CD4-positive, alpha-beta T cell treated with Interleukin-21 for 1 hour (primary cell): ENCODE data around the gene PAQR3.
"Not testable (repeated sequence)": the region's sequence is repeated elsewhere in the genome, so short reads cannot be mapped to it uniquely, and the experiment has no call there.

ENCODE experiments used
- DNase-seq: peaks from one replicate; pipeline ENCODE4 v3.0.0-alpha.2; 2020

The PAQR3 gene

GRCh38 chr4:78926826-78927225 is 12.4 kb downstream of the PAQR3 start:
- DNase-seq, result no peak

DNA sequence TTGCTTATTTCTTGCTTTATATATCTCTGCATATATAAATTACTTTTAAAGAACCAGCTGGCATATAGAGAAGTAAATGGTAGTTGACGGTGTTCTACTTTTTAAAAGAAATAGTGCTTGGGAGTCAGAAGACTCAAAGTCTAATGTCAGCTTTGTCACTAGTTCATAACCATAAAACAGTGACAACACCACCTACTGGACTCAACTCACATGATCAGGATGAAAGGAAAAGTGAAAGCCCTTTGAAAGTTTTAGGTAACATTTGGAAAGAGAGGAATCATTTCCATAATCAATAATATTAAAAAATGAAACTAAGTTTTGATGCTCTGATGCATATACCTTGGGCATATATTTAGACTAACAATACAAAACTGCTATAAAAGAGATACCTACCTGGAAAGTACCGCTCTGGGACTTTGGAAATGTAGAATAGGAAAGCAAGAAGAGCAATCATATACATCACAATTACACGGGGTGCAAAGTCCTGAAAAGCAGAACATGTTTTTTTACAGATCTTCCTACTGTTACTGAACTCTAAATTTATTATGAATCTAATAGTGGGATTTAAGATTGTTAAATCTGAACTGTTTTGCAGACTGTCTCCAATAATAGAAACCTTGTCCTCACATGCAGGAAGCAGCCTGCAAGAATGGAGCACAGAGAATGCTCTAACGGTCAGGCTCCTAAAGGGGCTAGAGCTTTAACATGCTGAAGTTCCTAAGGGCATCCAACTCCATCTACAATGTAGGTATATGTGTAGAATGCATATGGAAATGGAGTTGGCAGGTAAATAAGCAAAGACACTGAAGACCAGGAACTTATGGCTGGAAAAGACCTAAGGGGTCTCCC is 15.6 kb downstream of the PAQR3 start:
- DNase-seq, result no peak

DNA sequence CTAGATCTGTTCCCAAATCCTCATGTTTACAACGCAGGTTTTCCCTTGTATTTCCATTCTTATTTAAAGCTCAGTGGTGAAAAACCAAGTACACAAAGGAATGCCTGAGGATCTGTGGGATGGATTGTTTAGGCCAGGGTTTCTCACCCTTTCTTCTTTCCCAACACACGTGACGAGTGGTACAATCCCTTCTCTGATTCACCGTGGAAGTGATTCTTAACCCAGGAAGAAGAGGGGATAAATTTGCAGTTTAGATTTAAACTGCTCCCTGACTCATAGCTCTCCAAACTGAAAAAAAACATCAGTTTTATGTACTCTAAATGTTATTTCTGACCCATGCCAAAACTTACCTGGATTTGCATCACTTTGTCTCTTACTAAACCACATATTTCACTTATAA is 17.0 kb downstream of the PAQR3 start:
- no peak for DNase-seq

DNA sequence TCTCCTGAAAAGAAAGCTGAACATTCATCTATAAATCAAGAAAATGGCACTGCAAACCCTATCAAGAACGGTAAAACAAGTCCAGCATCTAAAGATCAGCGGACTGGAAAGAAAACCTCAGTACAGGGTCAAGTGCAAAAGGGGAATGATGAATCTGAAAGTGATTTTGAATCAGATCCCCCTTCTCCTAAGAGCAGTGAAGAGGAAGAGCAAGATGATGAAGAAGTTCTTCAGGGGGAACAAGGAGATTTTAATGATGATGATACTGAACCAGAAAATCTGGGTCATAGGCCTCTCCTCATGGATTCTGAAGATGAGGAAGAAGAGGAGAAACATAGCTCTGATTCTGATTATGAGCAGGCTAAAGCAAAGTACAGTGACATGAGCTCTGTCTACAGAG is 28.6 kb downstream of the PAQR3 start:
- DNase-seq, result no peak

DNA sequence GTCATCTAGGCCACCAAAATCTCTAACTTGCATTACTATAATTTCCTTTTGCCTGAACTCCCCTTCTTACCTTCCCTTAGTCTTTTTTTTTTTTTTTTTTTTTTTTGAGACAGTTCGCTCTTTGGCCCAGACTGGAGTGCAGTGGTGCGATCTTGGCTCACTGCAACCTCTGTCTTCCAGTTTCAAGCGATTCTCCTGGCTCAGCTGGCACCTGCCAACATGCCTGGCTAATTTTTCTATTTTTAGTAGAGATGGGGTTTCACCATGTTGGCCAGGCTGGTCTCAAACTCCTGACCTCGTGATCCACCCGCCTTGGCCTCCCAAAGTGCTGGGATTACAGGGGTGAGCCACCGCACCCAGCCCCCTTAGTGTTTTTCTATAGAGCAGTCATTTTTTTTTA is 30.3 kb downstream of the PAQR3 start:
- not testable (repeated sequence) for DNase-seq

GRCh38 chr4:78907638-78908037 is 31.6 kb downstream of the PAQR3 start:
- no peak for DNase-seq

DNA sequence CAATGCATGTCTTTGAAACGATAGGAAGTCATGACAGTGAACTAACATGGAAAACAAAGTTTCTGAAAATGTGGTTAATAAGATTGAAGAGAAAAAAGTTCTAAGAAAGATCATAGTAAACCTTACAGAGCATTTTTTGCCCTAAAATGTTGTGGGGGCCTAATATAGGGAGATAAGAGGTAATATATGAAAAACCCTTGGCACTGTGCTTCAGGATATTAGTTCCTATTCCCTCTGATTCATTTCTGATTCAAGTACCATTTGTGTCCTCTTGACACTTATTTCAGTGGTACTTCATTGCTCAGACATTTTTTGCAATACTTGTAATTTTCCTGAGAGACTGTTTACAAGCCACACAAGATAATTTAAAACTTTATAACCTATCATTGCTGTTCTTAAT is 35.1 kb downstream of the PAQR3 start:
- no peak for DNase-seq

DNA sequence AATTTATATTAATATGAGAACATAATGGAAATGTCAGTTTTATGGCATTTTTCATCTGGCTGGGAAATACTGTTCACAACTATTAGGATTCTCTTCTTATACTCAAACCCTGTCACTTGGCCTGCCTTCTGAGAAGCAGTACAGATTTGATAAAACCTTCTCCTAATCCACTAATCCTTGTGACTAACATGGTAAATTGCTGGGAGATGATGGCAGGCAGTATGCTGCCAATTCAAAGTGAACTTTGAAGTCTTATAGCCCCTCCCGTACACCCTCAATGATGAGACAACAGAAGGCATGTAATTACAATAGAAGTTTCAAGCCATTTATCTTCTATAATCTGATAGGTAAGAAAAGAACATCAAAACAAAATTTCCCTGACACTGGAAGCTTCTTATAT is 36.9 kb downstream of the PAQR3 start:
- no peak for DNase-seq

DNA sequence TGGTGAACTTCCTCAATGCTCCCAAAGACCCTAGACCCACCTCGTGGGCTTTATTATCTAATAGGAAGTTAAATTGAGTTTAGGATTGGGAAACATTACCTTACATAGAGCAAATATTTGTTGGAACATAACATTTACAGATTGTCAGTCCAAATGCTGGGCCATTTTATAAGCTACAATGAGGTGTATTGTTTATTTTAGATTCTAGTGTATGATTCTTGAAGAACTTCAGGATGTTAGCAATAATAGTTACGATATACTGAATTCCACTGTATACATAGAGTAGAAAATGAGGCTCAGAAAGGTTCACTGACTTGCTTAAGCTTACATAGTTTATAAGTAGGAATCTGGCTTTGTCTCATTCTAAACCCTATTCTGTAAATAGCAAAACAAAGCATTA is 37.4 kb downstream of the PAQR3 start:
- DNase-seq, result no peak

DNA sequence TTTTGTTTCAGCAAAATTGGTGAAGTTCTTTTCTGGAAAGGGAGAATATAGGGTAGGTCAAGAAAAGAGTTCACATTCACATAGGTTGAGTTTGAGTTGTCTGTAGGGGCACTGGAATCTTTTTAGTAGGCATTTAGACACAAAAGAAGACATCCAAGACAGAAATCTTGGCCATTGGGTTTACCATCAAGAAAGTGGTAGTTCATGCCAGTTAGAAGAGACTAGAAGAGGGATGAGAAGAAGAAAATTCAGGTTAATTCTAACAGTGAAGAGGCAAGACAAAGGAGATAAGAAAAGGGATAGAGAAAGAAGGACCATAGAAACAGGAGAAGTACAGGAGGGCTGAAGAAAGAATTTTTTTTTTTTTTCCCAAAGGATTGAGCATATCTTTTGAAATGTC is 39.9 kb downstream of the PAQR3 start:
- no peak for DNase-seq

DNA sequence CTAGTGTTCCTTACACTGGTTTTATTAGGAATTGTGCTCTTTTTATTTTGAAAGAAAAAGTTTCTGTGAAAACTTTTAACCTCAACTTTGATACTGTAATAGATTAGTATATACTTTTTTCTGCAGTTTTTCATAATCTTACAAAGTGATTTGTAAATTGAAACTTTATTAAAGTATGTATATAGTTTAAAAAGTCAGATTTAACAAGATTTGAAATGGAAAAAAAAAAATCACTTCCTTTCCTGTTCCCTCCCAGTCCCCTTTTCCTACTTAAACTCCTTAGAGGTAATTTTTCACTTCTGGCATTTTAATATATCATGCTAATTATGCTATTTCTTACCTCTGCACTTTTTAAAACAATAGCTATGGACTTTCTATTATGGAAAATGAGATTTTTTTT is 49.3 kb downstream of the PAQR3 start:
- DNase-seq, result no peak

DNA sequence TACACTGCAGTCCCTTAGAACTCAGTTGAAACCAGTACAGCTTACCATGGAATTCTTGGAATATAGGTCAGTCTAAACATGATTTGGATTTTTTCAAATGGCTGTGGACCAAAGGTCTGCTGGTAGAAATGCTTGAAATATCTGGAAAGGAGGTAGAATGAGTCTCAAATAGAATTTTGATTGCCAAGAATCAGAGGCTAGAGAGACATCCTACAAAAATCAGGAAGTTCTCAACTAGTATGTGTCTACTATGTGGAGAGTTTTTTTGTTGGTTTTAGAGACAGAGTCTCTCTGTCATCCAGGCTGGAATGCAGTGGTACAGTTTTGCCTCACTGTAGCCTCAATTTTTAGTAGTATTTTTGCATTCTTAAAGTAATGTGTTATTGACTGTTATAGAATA is 53.6 kb downstream of the PAQR3 start:
- DNase-seq, result no peak

DNA sequence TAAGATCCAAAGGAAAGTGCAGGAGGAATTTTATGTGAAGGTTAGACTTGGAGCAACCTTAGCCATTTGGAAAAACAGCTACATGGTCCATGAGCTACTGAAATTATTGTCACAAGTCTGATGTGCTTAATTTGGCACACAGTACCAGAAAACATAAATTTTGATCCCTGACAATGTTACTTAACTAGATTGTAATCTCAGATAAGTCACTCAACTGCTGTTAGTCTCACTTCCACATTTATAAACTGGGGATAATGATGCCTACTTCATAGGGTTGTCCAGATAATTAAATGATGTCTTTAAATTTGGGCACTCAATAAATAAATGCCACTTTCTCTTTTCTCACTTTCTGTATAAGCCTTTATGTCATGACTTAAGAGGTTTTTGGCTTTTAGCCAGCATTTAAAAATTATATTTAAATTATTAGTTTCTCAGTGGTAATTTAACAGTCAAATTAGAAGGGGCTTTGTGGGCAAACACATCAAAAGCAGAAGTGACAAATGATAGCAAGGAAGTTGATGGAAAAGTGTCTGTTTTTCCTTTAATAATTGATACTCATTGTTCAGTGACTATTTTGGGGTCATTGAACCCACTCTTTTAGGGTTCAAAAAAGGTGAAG is 58.3 kb downstream of the PAQR3 start:
- DNase-seq, result no peak

GRCh38 chr4:78878031-78878430 is 61.2 kb downstream of the PAQR3 start:
- DNase-seq, result no peak

DNA sequence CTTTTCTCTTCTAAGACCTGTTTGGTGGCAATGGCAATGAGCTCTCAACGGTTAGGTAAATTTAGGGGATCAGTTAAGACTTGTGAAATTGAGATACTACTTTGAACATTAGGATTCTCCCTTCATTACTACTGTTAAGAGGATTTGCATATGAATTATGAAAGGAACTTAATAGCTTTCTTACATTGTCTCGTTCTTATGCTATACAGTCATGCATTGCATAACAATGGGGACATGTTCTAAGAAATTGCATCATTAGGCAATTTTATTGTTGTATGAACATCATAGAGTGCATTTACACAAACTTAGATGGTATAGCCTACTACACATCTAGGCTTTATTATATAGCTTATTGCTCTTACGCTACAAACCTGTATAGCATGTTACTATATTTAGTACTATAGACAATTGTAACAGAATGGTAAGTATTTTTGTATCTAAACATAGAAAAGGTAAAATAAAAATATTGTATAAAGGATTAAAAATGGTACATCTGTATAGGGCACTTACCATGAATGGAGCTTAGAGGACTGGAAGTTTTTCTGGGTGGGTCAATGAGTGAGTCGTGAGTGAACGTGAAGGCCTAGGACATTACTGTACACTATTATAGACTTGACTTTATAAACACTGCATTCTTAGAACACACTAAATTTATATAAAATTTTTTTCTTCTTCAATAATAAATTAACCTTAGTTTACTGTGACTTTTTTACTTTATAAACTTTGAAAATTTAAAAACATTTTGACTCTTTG is 62.5 kb downstream of the PAQR3 start:
- DNase-seq, result no peak

DNA sequence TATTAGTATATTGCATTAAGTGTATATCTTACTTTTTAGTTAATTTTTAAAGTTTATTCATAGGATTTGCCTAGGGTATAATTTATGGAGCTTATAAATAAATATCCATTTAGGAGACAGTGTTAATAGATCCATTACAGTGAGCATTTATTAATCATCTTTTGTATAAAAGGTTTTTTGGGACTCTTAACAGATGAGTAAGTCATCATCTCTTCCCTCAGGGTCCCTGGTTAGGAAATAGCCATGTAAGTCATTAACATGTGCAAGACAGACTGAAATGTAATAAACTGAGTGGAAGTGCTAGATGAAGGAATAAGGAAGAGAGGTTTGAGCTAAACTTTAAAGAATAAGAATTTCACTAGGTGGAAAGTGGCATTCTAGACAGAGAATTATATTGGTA is 69.2 kb downstream of the PAQR3 start:
- DNase-seq, result no peak

DNA sequence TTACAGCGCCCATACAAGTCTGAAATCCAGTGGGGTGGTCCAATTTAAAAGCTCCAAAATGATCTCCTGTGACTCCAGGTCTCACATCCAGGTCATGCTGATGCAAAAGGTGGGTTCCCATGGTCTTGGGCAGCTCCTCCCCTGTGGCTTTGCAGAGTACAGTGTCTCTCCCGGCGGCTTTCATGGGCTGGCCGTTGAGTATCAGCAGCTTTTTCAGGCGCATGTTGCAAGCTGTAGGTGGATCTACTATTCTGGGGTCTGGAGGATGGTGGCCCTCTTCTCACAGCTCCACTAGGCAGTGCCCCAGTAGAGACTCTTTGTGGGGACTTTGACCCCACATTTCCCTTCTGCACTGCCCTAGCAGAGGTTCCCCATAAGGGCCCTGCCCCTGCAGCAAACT is 70.5 kb downstream of the PAQR3 start:
- DNase-seq, result not testable (repeated sequence)

DNA sequence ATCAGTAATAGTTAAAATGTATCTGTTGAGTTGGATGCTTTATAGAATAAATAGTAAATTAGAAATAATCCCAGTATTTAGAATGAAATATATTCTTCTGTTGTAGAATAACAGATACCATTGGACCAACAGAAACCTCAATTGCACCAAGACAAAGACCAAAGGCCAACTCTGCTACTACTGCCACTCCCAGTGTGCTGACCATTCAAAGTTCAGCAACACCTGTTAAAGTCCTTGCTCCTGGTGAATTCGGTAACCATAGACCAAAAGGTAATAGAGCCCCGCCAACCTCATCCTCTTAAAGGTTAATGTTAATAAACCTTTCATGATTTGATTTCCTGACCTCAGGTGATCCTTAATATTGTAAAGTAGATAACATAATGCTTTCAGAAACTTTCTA is 73.8 kb downstream of the PAQR3 start:
- DNase-seq, result no peak

DNA sequence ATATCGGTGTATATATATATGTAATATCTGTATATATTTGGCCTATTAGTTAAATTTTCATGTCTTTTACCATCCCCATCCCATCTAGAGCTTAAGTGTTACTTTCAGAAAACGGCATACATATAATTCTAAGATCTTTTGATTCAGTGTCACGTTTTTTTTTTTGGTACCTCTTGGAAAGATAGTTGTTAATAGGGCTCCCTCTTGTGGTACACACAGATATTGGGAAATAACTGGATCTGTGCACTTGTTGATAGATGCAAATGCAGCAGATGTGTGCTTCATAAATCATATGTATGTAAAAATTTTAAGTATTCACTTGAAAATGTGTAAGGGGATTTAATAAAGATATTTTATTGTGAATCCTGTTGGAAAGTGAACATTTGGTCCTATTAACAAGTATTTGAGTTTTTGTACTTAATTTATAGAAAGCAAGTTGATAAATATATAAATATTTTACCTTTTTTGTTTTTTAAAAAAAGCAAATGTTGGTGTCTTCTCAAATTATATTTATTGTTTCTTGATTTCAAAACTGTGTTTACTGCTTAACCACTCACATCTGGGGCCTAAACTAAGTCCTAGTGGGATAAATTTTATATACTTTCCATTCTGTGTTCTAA is 74.7 kb downstream of the PAQR3 start:
- peak; percentile 68 for DNase-seq

DNA sequence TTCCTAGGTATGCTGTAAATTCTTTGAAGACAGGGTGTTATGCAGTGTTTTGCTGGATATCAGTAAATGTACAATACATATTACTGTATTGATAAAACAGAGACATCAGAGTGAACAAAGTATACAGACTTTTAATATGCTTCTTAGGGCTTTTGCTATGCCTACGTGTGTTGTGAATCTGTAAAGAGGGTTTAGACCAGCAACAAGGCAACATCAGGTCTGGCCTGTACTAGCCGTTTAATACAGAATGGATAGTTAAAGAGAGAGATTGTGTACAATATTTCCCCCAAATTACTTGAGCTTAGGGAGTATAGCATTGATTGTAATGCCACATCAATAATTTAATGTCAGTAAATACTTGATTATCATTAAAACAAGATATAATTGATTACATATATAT is 75.2 kb downstream of the PAQR3 start:
- no peak for DNase-seq

- no peak for DNase-seq
These were observed 75.9 kb downstream of the PAQR3 start for GRCh38 chr4:78863254-78863869.

DNA sequence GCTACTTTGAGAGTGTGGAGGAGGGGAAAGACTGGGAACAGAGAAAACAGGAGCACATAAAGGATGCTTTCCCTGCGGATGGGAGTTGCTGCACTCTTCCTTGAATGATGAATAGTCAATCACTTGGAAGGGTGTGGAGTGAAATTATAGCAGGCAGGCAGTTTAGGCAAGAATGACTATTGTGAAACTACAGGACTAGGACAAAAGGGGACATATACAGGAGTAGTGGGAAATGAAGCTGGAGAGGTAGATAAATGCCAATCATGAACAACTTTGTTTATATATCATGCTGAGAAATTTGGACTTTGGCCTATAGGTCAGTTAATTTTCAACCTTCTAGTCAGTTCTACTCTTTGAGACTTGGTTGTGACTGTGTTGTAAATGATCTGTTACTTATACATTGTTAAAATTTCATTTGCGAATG is 76.9 kb downstream of the PAQR3 start:
- DNase-seq, result no peak
